Psoas muscle (tissue), 8 donors: ENCODE results near the gene DNAL1. TPM values are rescaled to one million over a fixed set of nuclear protein-coding genes. Genes with fewer than 3 reads are reported as not detected.

Experiments
- ATAC-seq, 4 donors: fragments of 200-7000 bp; cut with Tn5 transposase; one replicate each; pipeline ENCODE4 v1.9.1; 2020; ENCODE audit warnings: moderate library complexity in 3 of 4, mild to moderate bottlenecking in 2 of 4
- DNase-seq, 2 donors: peaks; one replicate each; pipeline ENCODE4 v3.0.0-alpha.2; 2020
- H3K27ac ChIP-seq: fragments of 200-600 bp; one replicate; pipeline ENCODE4 v1.8.0; 2022
- H3K27me3 ChIP-seq, 3 donors: fragments of 200-600 bp in 1 of 3; one replicate each; pipeline versions ENCODE4 v1.6.1 to v1.8.0; 2013 to 2022; ENCODE audit warnings: low read length in 2 of 3, mild to moderate bottlenecking in 2 of 3, moderate library complexity in 1 of 3; ENCODE audit not compliant: insufficient read depth in 3 of 3
- H3K36me3 ChIP-seq, 2 donors: fragments of 200-600 bp in 1 of 2; one replicate each; pipeline versions ENCODE4 v1.6.1 to v1.8.0; 2013 to 2022; ENCODE audit warnings: low read depth in 1 of 2, mild to moderate bottlenecking in 1 of 2, moderate library complexity in 1 of 2; ENCODE audit not compliant: insufficient read depth in 1 of 2
- H3K4me1 ChIP-seq: fragments of 200-600 bp; one replicate; pipeline ENCODE4 v1.8.0; 2022
- H3K4me3 ChIP-seq: fragments of 200-600 bp; one replicate; pipeline ENCODE4 v1.8.0; 2022; ENCODE audit warnings: mild to moderate bottlenecking
- H3K9me3 ChIP-seq: fragments of 200-600 bp; one replicate; pipeline ENCODE4 v1.8.0; 2022
- WGBS, 3 donors: extraction: QIAGEN DNeasy Blood & Tissue Kit; methylation state at CpG; one replicate each; pipeline versions ENCODE4 v1.1.6 to v1.1.7; 2013; 5-methylcytosine and 5-hydroxymethylcytosine counted together
- intact Hi-C, 2 donors: fragments of 100-400 bp; cut with DNase I; formaldehyde crosslinking; loops; one replicate each; pipeline versions ENCODE4 v1.11.0 to v1.14.2; 2022
- polyA plus RNA-seq, 3 donors: library from polyadenylated mRNA; stranded (reverse); fragments of 200-250 nt; gene quantifications; one replicate each; pipeline ENCODE4 v1.2.3, GENCODE V29; 2013
- total RNA-seq, 4 donors: library from RNA; stranded (reverse); fragmentation: NEBNext Ultra II Directional in 2 of 4; extraction: Animal tissue kit (Norgen Biotek cat#: 25700) in 2 of 4; gene quantifications; one replicate each; pipeline versions ENCODE4 v1.2.1 to v1.2.4, GENCODE V29; 2021 to 2023
- TF ChIP-seq, protein P1 (sequence below): fragments of 200-600 bp; IDR thresholded peaks from one replicate; pipeline ENCODE4 v1.8.0; 2022; ENCODE audit warnings: antibody characterized with exemption
- donor health status: healthy with polysubstance abuse.
- donor health status: DM: no; HTN: no; CAD: no; lungs with moderate emphysema.
- donor health status: Bipolar disorder and iron deficiency.
- donor health status: healthy.
- donor health status: DM: yes; HTN: yes; CAD: no.
- donor health status: DM: no; HTN: no; CAD: no.
- donor health status: DM: no; HTN: no; CAD: no.
- donor health status: DM: yes; HTN: yes; CAD: no.

Gene DNAL1
- total and polyA plus RNA-seq, 7 donors, result 4.3 to 20.0 (median 6.4) TPM

DNA sequence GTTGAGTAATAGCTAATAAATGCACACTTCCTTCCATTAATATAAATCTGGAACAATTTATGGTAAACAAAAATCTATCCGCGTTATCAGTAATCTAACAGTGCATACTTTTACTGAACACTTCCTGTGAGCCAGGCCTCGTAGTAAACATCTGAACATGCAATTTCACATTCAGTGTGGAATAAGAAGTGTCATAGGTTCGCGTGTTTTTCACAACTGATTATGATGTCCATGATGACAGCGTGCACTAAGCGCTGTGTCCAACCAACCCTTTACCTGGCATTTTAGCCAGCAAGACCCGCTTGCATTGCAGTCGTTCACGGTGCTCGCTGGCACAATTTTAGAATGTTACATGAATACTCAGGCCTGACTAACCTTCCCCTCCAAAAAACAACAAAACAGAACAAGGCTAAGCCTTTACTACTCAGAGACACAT lies 67.3 kb downstream of the DNAL1 start:
- Histone ChIP-seq H3K36me3 (peaks cover 0 to 18% of the 10 kb centered on the region in 2 donors), H3K27ac (no peak overlapping the region), H3K4me1 (peaks cover 22% of the 10 kb centered on the region), H3K9me3 (no peaks in the 10 kb centered on the region), H3K4me3 (peak overlapping the region; percentile 79), H3K27me3 (no peaks in the 10 kb centered on the region)
- TF ChIP-seq, protein P1, sequence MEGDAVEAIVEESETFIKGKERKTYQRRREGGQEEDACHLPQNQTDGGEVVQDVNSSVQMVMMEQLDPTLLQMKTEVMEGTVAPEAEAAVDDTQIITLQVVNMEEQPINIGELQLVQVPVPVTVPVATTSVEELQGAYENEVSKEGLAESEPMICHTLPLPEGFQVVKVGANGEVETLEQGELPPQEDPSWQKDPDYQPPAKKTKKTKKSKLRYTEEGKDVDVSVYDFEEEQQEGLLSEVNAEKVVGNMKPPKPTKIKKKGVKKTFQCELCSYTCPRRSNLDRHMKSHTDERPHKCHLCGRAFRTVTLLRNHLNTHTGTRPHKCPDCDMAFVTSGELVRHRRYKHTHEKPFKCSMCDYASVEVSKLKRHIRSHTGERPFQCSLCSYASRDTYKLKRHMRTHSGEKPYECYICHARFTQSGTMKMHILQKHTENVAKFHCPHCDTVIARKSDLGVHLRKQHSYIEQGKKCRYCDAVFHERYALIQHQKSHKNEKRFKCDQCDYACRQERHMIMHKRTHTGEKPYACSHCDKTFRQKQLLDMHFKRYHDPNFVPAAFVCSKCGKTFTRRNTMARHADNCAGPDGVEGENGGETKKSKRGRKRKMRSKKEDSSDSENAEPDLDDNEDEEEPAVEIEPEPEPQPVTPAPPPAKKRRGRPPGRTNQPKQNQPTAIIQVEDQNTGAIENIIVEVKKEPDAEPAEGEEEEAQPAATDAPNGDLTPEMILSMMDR, result no peak
- ATAC-seq (no peak), DNase-seq (no peak)
- intact Hi-C loops, result loop anchor here in 1 of 2 donors (5.0 kb wide), 1 partner anchor 70 kb away; the partner anchor contains the start of gene DNAL1
- 35 to 56% (median 37%) methylated on average over 11 of the region's 11 CpGs for WGBS, 3 donors

DNA sequence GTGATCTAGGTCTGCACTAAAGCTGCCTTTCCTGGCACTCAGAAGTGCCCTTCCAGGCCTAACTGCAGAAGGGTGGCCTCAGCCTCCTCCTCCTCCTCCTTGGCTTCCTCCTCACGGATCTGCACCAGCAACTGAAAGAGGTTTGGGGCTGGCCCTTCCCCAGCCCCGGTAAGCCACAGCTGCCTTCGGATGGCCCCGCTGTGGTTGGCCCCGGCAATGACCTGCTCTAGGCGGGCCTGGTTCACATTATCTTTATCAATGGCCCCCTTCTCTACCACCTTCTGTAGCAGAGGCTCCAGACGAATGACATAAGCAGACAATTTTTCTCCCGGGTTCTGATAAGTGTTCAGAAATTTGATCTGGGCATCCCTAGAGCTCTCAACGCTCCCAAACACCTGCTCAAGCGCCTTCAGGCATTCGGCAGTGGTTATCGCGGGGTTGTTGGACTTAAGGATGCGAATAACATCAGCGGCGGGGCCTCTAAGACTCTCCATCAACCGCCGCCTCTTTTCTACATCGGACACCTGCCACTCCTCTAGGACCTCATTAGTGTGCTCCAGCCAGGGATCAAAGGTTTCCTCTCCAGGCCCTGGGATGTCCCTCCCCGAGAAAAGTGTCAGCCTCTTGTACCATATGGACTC lies 67.9 kb downstream of the DNAL1 start:
- no peaks in the 10 kb centered on the region for H3K27me3 ChIP-seq
- H3K36me3 ChIP-seq, result peaks cover 0 to 24% of the 10 kb centered on the region in 2 donors
- no peaks in the 10 kb centered on the region for H3K9me3 ChIP-seq
- peaks cover 22% of the 10 kb centered on the region for H3K4me1 ChIP-seq
- peak overlapping the region; percentile 85 for H3K27ac ChIP-seq
- TF ChIP-seq, protein P1, result no peak
- DNase-seq, result no peak
- ATAC-seq, result peak in 3 of 4 donors; percentile 7 to 22 (median 12)
- intact Hi-C loops, result loop anchor here in 1 of 2 donors (5.0 kb wide), 1 partner anchor 70 kb away; the partner anchor contains the start of gene DNAL1
- WGBS, 3 donors, result 20 to 29% (median 22%) methylated on average over 20 of the region's 20 CpGs
- peak overlapping the region; percentile 79 for H3K4me3 ChIP-seq

DNA sequence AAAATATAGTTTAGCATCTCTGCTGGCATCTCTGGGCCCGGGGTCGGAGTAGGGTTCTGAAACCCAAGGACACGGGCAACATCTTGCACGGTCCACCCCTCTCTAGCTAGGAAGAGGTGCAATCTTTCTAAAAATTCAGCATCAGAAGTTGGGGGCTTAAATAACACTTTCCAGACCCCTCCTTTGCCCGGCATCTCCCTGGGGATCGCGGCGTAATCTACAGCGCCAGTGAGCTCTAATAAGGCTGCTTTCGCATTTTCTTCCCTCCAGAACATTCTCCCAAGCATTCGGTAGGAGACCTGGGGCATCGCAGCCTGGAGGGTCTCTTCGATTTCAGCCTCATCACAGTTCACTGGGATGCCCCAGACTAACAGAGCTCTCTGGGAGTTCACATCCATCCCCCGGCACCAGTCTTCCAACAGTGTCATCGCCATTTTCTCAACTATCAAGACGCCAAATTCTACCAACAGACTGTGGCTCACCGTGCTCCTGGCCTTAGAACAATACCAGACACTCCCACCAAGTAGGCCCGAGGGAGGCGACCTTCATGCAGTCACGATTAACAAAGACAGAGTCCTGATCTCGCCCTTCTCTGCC lies 68.5 kb downstream of the DNAL1 start:
- Histone ChIP-seq H3K4me3 (peak overlapping the region; percentile 79), H3K4me1 (peaks cover 22% of the 10 kb centered on the region), H3K9me3 (no peaks in the 10 kb centered on the region), H3K27ac (peak overlapping the region; percentile 85), H3K27me3 (no peaks in the 10 kb centered on the region), H3K36me3 (peaks cover 2 to 30% of the 10 kb centered on the region in 2 donors)
- intact Hi-C loops, result loop anchor here in 1 of 2 donors (5.0 kb wide), 1 partner anchor 71 kb away; the partner anchor contains the start of gene DNAL1
- no peak for DNase-seq
- TF ChIP-seq, protein P1, result no peak
- ATAC-seq, result peak in 2 of 4 donors; percentile 2 to 4
- 9 to 11% (median 10%) methylated on average over 21 of the region's 21 CpGs for WGBS, 3 donors

DNA sequence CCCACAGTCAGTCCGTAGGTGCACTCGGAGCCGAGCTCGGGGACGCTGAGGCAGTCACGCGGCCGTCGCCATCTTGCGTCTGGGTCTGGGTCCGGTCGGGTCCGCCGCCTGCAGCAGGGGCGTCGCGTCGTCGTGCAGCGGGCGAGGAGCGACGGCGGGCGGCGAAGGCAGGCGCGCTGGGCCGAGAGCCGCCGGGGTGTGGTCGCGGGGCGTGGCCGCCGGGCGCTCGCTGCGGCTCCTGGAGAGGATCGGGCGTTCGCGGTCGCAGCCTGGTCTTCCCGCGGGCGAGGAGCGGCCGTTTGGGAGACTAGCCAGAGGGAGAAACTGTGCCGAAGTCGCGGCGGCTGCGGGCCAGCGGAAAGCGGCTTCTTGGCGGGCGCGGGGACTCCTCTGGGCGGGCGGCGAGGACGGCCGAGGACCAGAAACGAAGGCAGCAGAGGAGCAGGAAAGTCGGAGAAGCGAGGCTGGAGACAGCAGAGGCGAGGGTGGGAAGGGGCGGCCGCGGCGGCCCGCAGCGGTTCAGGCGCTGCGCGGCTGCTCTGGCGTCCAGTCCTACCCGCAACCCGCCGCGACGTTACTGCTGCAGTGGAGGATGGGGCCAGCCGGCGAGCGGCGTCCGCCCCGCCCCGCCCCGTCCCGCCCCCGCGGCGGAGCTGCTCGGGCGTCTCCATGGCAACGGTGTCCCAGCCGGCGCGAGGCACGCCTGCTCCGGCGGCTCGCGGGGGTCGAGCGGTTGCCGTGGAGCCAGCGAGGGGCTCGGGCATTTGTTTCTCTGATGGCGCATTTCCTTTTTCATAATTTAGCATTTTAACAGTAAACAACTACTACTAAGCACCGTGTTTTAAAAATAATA lies 69.2 kb downstream of the DNAL1 start, which contains the start of gene PNMA1:
PNMA1 (minus strand) TSS at position 582 of the 853 bp plus-strand sequence. CDS start 745 bp downstream, outside the sequence.
- TF ChIP-seq, protein P1, result no peak
- Histone ChIP-seq H3K36me3 (peaks cover 4 to 38% of the 10 kb centered on the region in 2 donors), H3K9me3 (no peaks in the 10 kb centered on the region), H3K4me3 (peak within 1 kb of the TSS; percentile 79), H3K4me1 (peaks cover 22% of the 10 kb centered on the region), H3K27ac (peak within 1 kb of the TSS; percentile 85), H3K27me3 (no peaks in the 10 kb centered on the region)
- ATAC-seq (peak; percentile 87 to 91 (median 89)), DNase-seq (peak; percentile 88 to 91)
- 1% methylated on average over 81 to 113 of the region's 113 CpGs for WGBS, 3 donors
- intact Hi-C loops, result loop anchor here in 1 of 2 donors (5.0 kb wide), 1 partner anchor 72 kb away; the partner anchor contains the start of gene DNAL1
